D721Med (cell line): ENCODE measurements around the gene HNRNPUL1.

Experiments used
- DNase-seq: peaks from one replicate; pipeline ENCODE4 v3.0.0; 2011; ENCODE audit warnings: low spot score; ENCODE audit not compliant: insufficient read length
- FAIRE-seq: peaks from 2 replicates; lab custom pipeline; 2011; peaks lifted over from hg19 to GRCh38; lab: Jason Lieb, UNC
- TF ChIP-seq, protein P1 (sequence below): IDR thresholded peaks from 2 replicates; pipeline ENCODE4 v1.5.1; 2012; ENCODE audit warnings: mild to moderate bottlenecking, control low read depth; ENCODE audit not compliant: insufficient read depth; ENCODE audit errors: missing control alignments

HNRNPUL1 gene

DNA sequence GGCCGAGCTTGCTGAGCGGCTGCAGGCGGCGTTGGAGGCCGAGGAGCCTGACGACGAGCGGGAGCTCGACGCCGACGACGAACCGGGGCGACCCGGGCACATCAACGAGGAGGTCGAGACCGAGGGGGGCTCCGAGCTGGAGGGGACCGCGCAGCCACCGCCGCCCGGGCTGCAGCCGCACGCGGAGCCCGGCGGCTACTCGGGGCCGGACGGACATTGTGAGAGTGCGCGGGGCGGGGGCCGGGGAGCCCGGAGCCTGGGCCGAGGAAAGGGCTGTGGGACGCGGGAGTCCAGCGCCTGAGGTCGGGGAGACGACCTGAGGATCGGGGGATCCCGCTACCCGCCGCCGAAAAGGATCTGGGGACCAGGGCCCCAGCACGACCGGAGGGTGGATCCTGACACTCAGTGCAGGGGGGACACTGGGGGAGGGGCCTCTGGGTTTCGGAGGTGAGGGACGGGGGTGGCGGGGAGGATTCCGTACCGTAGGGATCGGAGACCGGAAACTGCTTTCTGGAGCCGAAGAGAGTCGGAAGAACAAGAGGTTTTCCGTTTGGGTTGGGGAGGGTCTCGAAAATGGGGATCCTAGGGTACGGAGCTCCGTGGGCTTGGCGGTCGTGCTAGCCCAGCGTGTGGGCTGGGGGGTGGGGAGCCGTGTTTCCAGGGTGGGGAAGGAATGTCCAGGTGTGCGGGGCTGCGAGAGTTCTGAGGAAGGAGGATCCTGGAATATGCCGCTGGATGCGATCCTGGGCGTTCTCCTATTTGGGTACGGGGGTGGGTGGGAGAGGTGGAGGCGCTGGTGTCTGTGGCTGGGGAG is 616 bp downstream of the HNRNPUL1 start:
- DNase-seq, result no peak
- TF ChIP-seq, protein P1, sequence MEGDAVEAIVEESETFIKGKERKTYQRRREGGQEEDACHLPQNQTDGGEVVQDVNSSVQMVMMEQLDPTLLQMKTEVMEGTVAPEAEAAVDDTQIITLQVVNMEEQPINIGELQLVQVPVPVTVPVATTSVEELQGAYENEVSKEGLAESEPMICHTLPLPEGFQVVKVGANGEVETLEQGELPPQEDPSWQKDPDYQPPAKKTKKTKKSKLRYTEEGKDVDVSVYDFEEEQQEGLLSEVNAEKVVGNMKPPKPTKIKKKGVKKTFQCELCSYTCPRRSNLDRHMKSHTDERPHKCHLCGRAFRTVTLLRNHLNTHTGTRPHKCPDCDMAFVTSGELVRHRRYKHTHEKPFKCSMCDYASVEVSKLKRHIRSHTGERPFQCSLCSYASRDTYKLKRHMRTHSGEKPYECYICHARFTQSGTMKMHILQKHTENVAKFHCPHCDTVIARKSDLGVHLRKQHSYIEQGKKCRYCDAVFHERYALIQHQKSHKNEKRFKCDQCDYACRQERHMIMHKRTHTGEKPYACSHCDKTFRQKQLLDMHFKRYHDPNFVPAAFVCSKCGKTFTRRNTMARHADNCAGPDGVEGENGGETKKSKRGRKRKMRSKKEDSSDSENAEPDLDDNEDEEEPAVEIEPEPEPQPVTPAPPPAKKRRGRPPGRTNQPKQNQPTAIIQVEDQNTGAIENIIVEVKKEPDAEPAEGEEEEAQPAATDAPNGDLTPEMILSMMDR, result no peak
- FAIRE-seq, result no peak

DNA sequence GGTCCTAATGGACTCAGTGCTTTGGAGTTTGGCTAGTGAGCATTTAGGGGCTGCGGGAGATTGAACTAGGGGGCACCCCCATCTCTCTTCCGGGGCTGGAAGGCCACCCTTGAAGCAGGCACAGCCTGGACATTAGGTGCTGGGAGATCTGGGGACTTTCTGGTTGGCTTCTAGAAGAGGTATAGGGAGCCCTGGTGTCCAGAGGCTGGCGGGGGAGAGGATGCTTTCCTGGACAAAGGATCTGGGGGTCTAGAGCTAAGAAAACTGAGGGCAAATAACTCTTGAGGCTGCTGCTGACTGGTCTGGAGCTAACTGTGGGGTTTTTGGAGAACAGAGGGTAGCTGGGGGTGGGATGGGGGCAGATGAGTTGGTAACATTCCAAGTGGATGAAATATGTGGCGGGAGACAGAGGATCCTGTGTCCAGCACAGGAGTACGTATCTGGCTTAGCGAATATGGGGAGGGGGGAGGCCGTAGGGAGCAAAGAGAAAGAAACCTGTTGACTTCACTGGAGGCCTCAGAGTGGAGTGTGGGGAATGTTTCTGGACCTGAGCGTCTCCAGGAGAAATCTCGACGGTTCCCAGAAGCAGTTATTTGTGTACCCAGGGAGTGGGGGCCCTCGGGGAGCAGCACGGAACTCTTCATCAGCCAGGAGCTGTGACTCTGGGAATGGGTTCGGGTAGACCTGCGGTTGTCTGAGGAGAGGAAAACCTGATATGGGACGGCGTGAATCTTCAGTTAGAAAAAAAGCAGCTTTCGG is 1.4 kb downstream of the HNRNPUL1 start:
- TF ChIP-seq, protein P1, result no peak
- DNase-seq, result no peak
- FAIRE-seq, result no peak

DNA sequence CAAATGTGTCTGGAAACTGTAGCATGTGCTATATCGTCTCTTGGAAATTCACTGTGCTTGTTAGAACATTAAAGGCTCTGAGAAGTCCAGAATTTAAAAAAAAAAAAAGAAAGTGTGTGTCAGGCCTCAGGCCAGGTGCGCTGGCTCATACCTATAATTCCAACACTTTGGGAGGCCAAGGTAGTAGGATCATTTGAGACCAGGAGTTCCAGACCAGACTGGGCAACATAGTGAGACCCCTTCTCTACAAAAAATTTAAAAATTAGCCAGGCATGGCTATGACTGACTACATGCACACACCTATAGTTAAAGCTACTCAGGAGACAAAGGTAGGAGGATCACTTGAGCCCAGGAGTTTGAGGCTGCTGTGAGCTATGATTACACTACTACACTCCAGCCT is 4.9 kb downstream of the HNRNPUL1 start:
- FAIRE-seq, result no peak
- DNase-seq, result no peak
- TF ChIP-seq, protein P1, result no peak

DNA sequence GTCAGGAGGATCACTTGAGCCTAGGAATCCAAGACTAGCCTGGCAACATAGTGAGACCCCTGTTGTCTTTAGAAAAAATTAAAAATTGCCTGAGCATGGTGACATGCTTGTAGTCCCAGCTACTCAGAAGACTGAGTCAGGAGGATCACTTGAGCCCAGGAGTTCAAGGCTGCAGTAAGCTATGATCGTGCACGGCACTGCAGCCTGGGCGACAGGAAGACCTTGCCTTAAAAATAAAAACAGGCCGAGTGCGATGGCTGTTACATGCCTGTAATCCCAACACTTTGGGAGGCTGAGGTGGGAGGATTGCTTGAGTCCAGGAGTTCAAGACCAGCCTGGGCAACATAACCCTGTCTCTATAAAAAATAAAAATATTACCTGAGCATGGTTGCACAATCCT is 5.4 kb downstream of the HNRNPUL1 start:
- TF ChIP-seq, protein P1, result no peak

DNA sequence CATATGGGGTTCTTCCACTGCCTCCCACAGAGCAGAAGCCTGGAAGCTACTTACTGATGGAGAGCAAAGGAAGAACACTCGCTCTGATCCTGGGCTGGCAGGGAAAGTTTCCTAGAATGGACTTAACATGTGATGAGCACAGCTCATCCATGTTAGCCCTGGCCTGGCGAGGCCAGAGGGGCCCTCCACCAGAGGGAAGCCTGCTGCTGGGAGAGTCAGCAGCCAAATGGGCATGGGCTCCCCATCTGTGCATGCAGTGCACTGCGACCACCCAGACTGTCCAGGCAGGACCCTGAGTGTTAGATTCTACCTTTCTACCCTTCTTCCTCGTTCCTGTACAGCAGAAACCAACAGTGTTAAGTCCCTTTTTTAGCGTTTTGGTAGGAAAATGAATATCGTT is 8.9 kb downstream of the HNRNPUL1 start:
- TF ChIP-seq, protein P1, result no peak
- FAIRE-seq, result no peak
- no peak for DNase-seq

More for the DNA sequence above, 5.4 kb downstream of the HNRNPUL1 start:
- DNase-seq, result no peak
- no peak for FAIRE-seq

DNA sequence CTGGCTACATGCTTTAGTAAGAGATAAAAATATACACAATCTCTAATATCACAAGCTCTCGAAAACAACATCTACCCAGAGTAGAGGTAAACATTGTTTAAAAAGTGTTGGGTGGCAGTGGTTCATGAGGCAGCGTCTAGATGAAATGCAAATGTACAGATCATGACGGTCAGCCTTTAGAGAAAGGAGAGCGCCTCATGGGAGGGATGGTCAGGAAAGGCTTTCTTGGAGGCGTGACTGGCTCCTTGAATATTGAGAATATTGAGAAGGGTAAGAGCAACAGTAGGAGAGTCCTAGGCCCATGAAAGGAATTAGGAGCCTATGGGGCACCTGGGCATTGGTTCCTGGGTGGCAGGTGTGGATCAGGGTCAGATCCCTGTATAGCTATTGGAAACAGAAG is 10.6 kb downstream of the HNRNPUL1 start:
- FAIRE-seq (no peak), DNase-seq (no peak)
- TF ChIP-seq, protein P1, result no peak
